GM18499 (cell line): ENCODE results near the gene RNF214.
"Not testable (repeated sequence)": the region's sequence is repeated elsewhere in the genome, so short reads cannot be mapped to it uniquely, and the experiment has no call there.

Source experiments
- ATAC-seq: cut with Tn5 transposase; IDR thresholded peaks from one replicate; pipeline ENCODE4 v1.9.1; 2021; ENCODE audit warnings: moderate number of reproducible peaks; ENCODE audit not compliant: insufficient read depth, unreplicated experiment

Gene RNF214

DNA sequence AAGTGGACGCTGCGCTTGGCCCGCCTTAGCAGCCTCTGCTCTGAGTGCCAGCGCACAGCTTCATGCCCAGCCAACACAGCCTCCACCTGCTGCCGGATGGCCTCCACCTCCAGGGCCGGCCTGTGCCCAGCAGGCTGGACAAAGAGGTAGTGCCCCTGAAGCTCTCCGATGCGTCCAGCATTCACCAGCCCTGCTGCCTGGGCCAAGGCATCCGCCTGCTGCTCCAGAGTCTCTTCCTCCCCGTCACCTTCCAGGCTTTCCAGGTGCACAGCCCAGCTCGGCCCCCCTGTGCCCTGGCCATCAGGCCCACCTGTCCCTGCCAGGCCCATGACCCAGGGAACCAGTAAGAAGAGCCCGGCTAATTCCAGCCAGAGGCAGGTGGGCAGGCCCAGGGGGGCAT, 3.1 kb upstream of the RNF214 start:
- ATAC-seq, result no peak

- ATAC-seq, result no peak
These were observed 2.6 kb upstream of the RNF214 start for GRCh38 chr11:117229931-117230285.

- no peak for ATAC-seq
These were observed 2.0 kb upstream of the RNF214 start for GRCh38 chr11:117230286-117230961.

DNA sequence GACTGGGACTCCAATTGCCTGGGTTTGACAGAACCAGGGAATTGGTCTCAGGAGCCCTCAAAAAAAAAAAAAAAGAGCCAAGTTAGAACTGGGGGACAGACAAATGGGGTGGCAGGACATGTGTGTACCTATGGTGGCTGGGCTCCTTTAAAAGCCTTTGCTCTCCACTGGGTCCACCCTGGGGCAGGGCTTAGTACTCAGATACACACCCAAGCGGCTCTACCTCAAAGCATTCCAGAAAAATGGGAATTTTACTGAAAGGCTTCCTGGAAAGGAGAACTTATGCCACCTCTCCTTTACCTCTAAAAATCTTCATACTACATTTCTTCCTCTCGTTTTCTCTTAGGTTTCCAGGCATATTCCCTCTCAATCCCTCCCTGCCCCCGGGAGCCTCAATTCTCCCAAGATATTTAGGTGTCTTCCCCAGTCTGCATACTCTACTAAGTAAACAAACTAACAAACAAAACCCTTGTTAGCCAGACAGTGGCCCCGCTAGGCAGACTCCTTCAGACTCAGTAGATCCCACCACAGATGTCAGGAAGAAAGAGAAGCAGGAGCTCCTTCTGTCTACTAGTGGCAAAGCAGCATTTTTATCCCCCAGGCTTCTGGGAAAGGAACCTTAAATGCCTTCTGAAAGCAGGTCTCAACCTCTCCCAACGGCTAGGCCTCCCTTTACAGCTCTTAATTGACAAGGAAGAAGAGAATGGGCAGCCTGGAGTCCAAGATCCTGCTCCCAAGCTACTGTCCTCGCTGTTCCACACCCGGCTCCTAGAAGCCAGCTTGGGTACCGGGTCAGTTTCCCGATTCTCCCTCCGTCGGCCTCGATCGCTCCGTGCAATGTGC, 1.3 kb upstream of the RNF214 start:
- ATAC-seq, result no peak

DNA sequence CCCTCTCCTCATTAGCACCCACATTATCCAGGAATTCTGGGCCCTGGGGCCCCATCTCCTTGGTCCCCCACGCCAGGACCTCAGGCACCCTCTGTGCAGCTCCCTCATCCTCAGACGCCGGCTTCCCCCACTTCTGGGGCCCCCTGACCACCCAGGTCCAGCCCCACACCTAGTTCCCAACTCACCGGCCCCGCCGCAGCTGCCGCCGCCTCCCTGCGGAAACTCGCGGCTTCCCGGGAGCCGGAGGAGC, 704 bp upstream of the RNF214 start, which contains the start of gene PCSK7:
Gene PCSK7, minus strand, starts transcription at position 232 of the 250 bp plus-strand sequence. CDS start 2,229 bp downstream, outside the sequence.
- no peak for ATAC-seq

DNA sequence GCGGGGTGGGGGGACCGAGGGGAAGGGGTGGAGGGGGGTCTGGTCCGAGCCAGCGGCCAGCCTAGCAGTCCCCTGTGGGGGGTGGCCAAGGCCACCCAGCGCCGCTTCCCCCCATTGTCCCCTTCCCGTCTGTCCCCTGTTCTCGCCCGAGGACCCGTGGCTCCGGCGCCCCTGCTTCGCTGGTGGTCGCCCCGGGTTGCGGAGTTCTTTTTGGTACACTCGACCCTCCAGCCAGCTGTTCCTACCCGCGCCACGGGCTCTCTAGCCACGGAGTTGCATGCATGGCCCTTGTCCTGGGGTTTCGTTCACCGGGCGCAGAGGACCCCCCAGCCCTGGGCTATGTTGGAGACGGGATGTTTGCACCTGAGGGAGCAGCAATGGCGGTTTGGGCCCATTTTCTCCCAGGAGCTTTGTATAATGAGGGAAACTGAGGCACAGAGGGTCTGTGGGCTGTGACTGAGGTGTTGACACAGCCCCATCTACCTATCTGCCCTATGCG, 489 bp downstream of the RNF214 start:
- no peak for ATAC-seq

- ATAC-seq, result no peak
These were observed 5.8 kb downstream of the RNF214 start for GRCh38 chr11:117238221-117238620.

- ATAC-seq, result no peak
These were observed 6.8 kb downstream of the RNF214 start for GRCh38 chr11:117239295-117239694.

DNA sequence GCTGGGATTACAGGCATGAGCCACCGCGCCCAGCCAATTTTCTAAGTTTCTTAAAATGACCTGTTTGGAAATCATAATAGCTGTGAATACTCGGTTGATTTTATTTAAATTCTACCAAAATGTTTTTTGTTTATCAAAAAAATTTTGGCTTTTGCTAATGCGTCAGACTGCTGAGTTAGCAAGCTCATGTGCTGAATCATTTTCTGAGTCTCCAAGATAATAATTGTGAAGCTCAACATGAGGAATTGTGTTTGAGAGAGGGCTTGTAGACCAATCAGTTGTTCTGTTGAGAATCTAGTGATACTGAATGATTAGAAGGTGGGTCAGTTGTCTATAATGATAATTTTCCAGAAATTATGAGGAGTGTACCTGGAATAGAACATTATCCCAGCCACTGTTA, 15.9 kb downstream of the RNF214 start:
- ATAC-seq, result no peak

DNA sequence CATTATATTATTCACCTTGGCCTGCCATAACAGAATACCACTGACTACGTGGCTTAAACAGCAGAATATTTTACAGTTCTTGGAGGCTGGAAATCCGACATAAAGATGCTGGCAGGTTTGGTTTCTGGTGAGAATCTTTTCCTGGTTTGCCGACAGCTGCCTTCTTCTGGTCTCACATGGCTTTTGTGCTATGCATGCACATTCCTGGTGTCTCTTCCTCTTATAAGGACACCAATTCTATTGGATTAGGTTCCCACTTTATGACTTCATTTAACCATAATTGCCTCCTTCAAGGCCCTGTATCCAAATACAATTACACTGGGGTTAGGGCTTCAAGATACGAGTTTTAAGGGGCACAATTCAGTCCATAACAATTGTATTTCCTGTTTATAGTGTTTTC, 17.1 kb downstream of the RNF214 start:
- ATAC-seq, result no peak

DNA sequence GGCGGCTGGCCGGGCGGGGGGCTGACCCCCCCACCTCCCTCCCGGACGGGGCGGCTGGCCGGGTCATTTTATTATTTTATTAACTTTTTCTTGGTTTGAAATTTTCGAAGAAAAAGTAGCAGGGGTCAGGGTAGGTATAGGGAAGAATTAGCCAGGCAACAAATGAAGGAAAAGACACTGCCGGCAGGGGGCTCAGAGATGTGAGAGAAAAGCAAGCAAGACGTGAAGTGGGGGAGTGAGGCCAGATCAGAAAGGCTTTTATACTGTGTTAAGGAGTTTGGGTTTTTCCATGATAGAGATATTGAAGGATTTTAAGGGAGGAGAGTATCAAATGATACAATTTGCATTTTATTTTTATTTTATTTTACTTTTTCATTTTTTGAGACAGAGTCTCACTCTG, 19.0 kb downstream of the RNF214 start:
- ATAC-seq, result no peak

DNA sequence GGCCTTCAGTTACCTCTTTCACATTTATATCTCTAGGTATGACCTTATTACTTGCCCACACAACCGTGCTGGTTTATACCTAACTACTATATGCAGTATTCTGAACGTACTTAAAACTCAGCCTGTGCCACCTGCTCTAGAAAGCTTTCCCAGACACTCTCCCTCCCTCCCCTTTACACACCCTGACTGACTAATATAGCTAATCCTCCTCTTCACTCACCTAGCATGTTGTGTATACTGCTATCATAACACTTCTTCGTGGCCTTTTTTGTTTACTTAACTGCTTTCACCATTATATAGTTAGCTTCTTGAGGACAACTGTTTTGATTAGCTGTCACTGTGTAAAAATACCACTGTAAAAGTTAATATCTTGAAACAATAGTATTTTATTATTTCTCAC, 23.5 kb downstream of the RNF214 start:
- ATAC-seq, result no peak

DNA sequence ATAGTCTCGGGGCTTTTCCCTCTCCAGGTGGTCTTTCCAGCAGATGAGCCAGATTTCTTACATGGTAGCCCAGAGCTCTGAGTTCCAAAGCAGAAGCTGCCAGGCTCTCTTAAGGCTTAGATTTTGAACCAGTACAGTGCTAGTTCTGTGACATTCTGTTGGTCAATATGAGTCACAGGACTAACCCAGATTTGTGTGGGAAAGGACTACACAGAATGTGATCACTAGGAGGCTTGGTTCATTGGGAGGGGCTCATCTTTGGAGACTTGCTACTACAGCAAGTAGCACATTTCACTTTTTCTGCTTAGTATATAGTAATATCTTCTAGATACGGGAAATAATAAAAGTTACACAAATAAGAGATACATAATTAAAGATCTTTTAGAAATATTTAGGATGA, 24.1 kb downstream of the RNF214 start:
- ATAC-seq, result no peak

DNA sequence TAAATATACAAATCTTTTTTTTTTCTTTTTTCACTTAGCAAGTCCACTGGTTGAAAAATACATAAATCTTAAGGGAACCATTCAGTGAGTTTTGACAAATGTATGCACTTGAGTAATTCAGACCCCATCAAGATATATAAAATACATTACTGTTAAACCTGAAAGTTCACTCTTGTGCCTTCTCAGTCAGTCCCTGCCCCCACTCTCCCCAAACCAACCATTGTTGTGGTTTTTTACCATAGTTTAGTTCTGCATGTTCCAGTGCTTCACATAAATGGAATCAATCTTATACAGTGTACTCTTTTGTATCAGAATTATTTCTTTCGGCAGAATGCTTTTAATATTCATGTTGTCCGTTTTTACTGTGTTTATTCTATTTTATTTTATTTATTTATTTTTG, 26.1 kb downstream of the RNF214 start:
- ATAC-seq, result no peak

GRCh38 chr11:117259417-117259816, 26.9 kb downstream of the RNF214 start:
- no peak for ATAC-seq

GRCh38 chr11:117264624-117265323, 32.3 kb downstream of the RNF214 start:
- not testable (repeated sequence) for ATAC-seq

- ATAC-seq, result no peak
These were observed 33.3 kb downstream of the RNF214 start for GRCh38 chr11:117265745-117266144.

GRCh38 chr11:117269856-117270255, 37.4 kb downstream of the RNF214 start:
- no peak for ATAC-seq

DNA sequence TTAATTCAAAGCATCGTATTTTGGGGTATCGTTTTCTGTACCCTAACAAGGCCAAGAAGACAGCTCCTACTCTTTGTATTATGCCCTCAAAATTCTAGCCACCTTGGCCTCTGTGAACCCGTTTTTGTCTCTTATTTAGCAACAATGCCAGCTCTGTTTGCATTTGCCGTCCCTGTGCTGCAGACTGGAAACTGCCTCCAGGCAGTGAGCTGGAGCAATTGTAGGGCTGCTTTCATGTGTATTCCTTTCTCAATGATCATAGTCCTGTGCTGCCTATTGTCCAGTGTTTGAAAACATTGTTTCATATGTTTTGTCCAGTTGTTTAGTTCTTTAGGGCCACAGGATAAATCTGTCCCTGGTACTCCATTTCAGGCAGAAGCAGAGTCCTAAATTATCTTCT, 38.7 kb downstream of the RNF214 start:
- ATAC-seq, result no peak

- not testable (repeated sequence) for ATAC-seq
These were observed 39.7 kb downstream of the RNF214 start for GRCh38 chr11:117272175-117272574.

DNA sequence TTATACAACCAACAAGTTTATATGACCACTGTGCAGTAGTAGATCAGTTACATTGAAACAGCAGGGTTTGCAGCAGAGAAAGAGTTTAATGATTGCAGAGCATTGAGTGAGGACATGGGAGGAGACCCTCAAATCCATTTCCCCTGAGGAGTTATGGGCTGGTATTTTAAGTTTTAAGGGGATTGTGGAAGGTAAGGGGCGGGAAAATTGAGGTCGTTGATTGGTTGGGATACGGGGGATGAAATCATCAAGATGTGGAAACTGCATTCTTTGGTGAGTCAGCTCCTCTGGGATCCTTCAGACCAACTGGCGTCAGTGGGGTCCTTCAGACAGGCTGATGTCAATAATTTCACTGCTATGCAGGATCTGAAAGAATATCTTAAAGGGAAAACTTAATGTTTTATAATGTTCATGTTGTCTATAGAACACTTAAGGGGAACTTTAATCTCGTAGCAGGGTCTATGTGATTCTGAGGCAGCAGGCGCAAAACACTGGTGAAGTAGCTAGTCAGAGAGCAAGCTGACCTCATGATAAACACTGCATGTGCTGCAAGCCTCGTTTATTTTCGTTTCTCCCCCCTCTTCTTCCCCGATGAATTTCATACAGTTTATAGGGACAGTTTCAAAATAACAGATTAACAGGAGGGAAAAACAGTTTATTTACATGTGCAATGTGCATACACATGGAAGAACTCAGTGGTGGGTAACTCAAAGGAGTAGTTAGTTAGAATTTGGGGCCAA, 41.2 kb downstream of the RNF214 start:
- ATAC-seq, result no peak
